IMR-90 (cell line): Measurements from ENCODE around the gene LIMCH1. TPM values are rescaled to one million over a fixed set of nuclear protein-coding genes. Genes with fewer than 3 reads are reported as not detected.

Experiments
- ATAC-seq: fragments of 200-7000 bp; cut with Tn5 transposase; 2 replicates; pipeline ENCODE4 v1.9.1; 2020; ENCODE audit warnings: low read depth, mild to moderate bottlenecking, moderate library complexity
- BruUV-seq: library from RNA; stranded (reverse); fragments of 400-500 nt; replicated peaks from 2 replicates; lab custom pipeline; 2021; lab: Mats Ljungman, UMichigan
- CTCF ChIA-PET: fragments of 300-600 bp; formaldehyde crosslinking; extraction: SDS; loops from one replicate; lab custom pipeline; 2021; ENCODE audit warnings: antibody characterized with exemption; lab: Yijun Ruan, JAX
- POLR2A ChIA-PET: fragments of 300-600 bp; sonication (Branson Sonifier 250); formaldehyde crosslinking; loops from one replicate; lab custom pipeline; 2022; ENCODE audit warnings: antibody characterized with exemption; ENCODE audit not compliant: unreplicated experiment; lab: Charles Lee
- DNase-seq: peaks from one replicate; pipeline ENCODE4 v3.0.0; 2013
- H2AFZ ChIP-seq: replicated peaks from 2 replicates; pipeline ENCODE3; 2013; ENCODE audit warnings: low read length, mild to moderate bottlenecking; ENCODE audit not compliant: poor library complexity
- H2AK5ac ChIP-seq: 2 replicates; pipeline ENCODE4 v1.6.1; 2013; ENCODE audit warnings: low read depth, low read length, inconsistent platforms
- H2AK9ac ChIP-seq: replicated peaks from 2 replicates; pipeline ENCODE3; 2013; ENCODE audit warnings: mild to moderate bottlenecking, low read depth, low read length, moderate library complexity; ENCODE audit not compliant: poor library complexity
- H2BK120ac ChIP-seq: 2 replicates; pipeline ENCODE4 v1.6.1; 2013; ENCODE audit warnings: low read depth, low read length, inconsistent platforms
- H2BK15ac ChIP-seq: 3 replicates; pipeline ENCODE4 v1.6.1; 2013; ENCODE audit warnings: low read depth, low read length, inconsistent platforms
- H2BK20ac ChIP-seq: 2 replicates; pipeline ENCODE4 v1.6.1; 2013; ENCODE audit warnings: low read depth, mild to moderate bottlenecking, inconsistent platforms, low read length, moderate library complexity
- H2BK5ac ChIP-seq: 2 replicates; pipeline ENCODE4 v1.6.1; 2013; ENCODE audit warnings: mild to moderate bottlenecking, low read depth, low read length, inconsistent platforms; ENCODE audit not compliant: poor library complexity, severe bottlenecking
- H3K14ac ChIP-seq: replicated peaks from 2 replicates; pipeline ENCODE4 v1.6.1; 2013; ENCODE audit warnings: low read depth, low read length, inconsistent platforms
- H3K18ac ChIP-seq: 2 replicates; pipeline ENCODE4 v1.6.1; 2013; ENCODE audit warnings: low read depth, low read length, control low read depth
- H3K23ac ChIP-seq: 2 replicates; pipeline ENCODE4 v1.6.1; 2013; ENCODE audit warnings: low read depth, low read length, inconsistent platforms
- H3K27ac ChIP-seq: 2 replicates; pipeline ENCODE4 v1.5.1; 2013; ENCODE audit warnings: mild to moderate bottlenecking, control low read depth, low read length; ENCODE audit not compliant: insufficient read depth
- H3K27me3 ChIP-seq: 2 replicates; pipeline ENCODE4 v1.6.1; 2013; ENCODE audit warnings: low read length; ENCODE audit not compliant: control insufficient read depth, insufficient read depth
- H3K36me3 ChIP-seq: 2 replicates; pipeline ENCODE4 v1.6.1; 2013; ENCODE audit warnings: low read length, mixed read lengths; ENCODE audit not compliant: control insufficient read depth, insufficient read depth
- H3K4ac ChIP-seq: 2 replicates; pipeline ENCODE4 v1.6.1; 2013; ENCODE audit warnings: low read depth, low read length, inconsistent platforms
- H3K4me1 ChIP-seq: 2 replicates; pipeline ENCODE4 v1.6.1; 2013; ENCODE audit warnings: low read length, mixed read lengths; ENCODE audit not compliant: control insufficient read depth, insufficient read depth
- H3K4me2 ChIP-seq: 2 replicates; pipeline ENCODE4 v1.6.1; 2013; ENCODE audit warnings: low read depth, mild to moderate bottlenecking, control low read depth, low read length, moderate library complexity
- H3K4me3 ChIP-seq: 2 replicates; pipeline ENCODE4 v1.5.1; 2013; ENCODE audit warnings: low read depth, mild to moderate bottlenecking, control low read depth, low read length, moderate library complexity; ENCODE audit not compliant: insufficient read depth
- H3K56ac ChIP-seq: 2 replicates; pipeline ENCODE4 v1.6.1; 2013; ENCODE audit warnings: low read length, inconsistent platforms; ENCODE audit not compliant: insufficient read depth; ENCODE audit errors: extremely low read depth
- H3K79me1 ChIP-seq, 2 experiments: 2 replicates each; pipeline ENCODE4 v1.6.1; 2013; ENCODE audit warnings: low read length in 2 of 2, inconsistent platforms in 1 of 2, low read depth in 1 of 2
- H3K9ac ChIP-seq: 2 replicates; pipeline ENCODE4 v1.6.1; 2013; ENCODE audit warnings: low read depth, low read length, control low read depth
- H3K9me1 ChIP-seq: 2 replicates; pipeline ENCODE4 v1.6.1; 2013; ENCODE audit warnings: low read length, inconsistent platforms; ENCODE audit not compliant: insufficient read depth
- H3K9me3 ChIP-seq: 2 replicates; pipeline ENCODE4 v1.6.1; 2013; ENCODE audit warnings: low read length; ENCODE audit not compliant: control insufficient read depth, insufficient read depth
- H4K20me1 ChIP-seq: 2 replicates; pipeline ENCODE4 v1.6.1; 2013; ENCODE audit warnings: low read length, inconsistent platforms; ENCODE audit not compliant: insufficient read depth
- H4K5ac ChIP-seq: 2 replicates; pipeline ENCODE4 v1.6.1; 2013; ENCODE audit warnings: mild to moderate bottlenecking, low read depth, low read length, control low read depth
- H4K8ac ChIP-seq, 2 experiments: 2 replicates each; pipeline ENCODE4 v1.6.1; 2013; ENCODE audit warnings: low read depth in 2 of 2, low read length in 2 of 2, control low read depth in 1 of 2, inconsistent platforms in 1 of 2
- H4K91ac ChIP-seq: 2 replicates; pipeline ENCODE4 v1.6.1; 2013; ENCODE audit warnings: low read depth, low read length, inconsistent platforms; ENCODE audit not compliant: insufficient read depth
- CHD1 ChIP-seq: IDR thresholded peaks from 2 replicates; pipeline ENCODE4 v1.6.1; 2012; ENCODE audit warnings: low read depth, low read length, improper control_type of control experiment
- CTCF ChIP-seq: conservative IDR thresholded peaks from 2 replicates; pipeline ENCODE4 v1.5.1; 2012; ENCODE audit warnings: mild to moderate bottlenecking, low read depth, low read length, improper control_type of control experiment
- ELK1 ChIP-seq: fragments of 150-350 bp; IDR thresholded peaks from 2 replicates; pipeline ENCODE4 v1.6.1; 2016; ENCODE audit warnings: low read depth, mild to moderate bottlenecking, low read length, moderate library complexity, borderline replicate concordance
- MAFK ChIP-seq: IDR thresholded peaks from 2 replicates; pipeline ENCODE4 v1.6.1; 2012; ENCODE audit warnings: low read depth, low read length, improper control_type of control experiment
- MAZ ChIP-seq: IDR thresholded peaks from 2 replicates; pipeline ENCODE4 v1.6.1; 2012; ENCODE audit warnings: low read depth, mild to moderate bottlenecking, low read length, improper control_type of control experiment, moderate library complexity, borderline replicate concordance
- NFE2L2 ChIP-seq: fragments of 150-350 bp; IDR thresholded peaks from 2 replicates; pipeline ENCODE4 v1.6.1; 2016; ENCODE audit warnings: low read depth, mild to moderate bottlenecking, low read length
- POLR2A ChIP-seq: IDR thresholded peaks from 2 replicates; pipeline ENCODE4 v1.6.1; 2012; ENCODE audit warnings: mild to moderate bottlenecking, low read depth, low read length
- RCOR1 ChIP-seq: IDR thresholded peaks from 2 replicates; pipeline ENCODE4 v1.6.1; 2012; ENCODE audit warnings: mild to moderate bottlenecking, low read length, improper control_type of control experiment; ENCODE audit not compliant: insufficient replicate concordance
- RFX5 ChIP-seq: IDR thresholded peaks from 2 replicates; pipeline ENCODE4 v1.8.0; 2012; ENCODE audit warnings: low read depth, mild to moderate bottlenecking, low read length, moderate library complexity
- SMC3 ChIP-seq: fragments of 150-350 bp; IDR thresholded peaks from 2 replicates; pipeline ENCODE4 v1.6.1; 2016; ENCODE audit warnings: low read depth, mild to moderate bottlenecking, antibody characterized with exemption, low read length, moderate library complexity
- USF2 ChIP-seq: fragments of 150-350 bp; IDR thresholded peaks from 2 replicates; pipeline ENCODE4 v1.6.1; 2017; ENCODE audit warnings: mild to moderate bottlenecking, antibody characterized with exemption, low read length, low read depth
- WGBS, 2 experiments: methylation state at CpG; one replicate each; pipeline versions ENCODE4 v1.1.5 to v1.1.7; 2013; ENCODE audit warnings: missing lambda C conversion rate in 2 of 2; ENCODE audit not compliant: insufficient read length in 1 of 2; ENCODE audit errors: extremely low coverage in 2 of 2; 5-methylcytosine and 5-hydroxymethylcytosine counted together
- dilution Hi-C: fragments of 300-500 bp; cut with HindIII; formaldehyde crosslinking; loops from one replicate; pipeline ENCODE4 v1.14.3; 2018; ENCODE audit warnings: low sequenced_read_pairs; ENCODE audit not compliant: unreplicated experiment
- in situ Hi-C: fragments of 300-500 bp; cut with MboI; formaldehyde crosslinking; loops from 3 replicates; pipeline ENCODE4 v1.14.3; 2019; ENCODE audit warnings: low sequenced_read_pairs, inconsistent platforms, mixed read lengths
- intact Hi-C: fragments of 100-400 bp; cut with micrococcal nuclease; formaldehyde crosslinking; loops from 2 replicates; pipeline ENCODE4 v1.10.0; 2022
- polyA plus RNA-seq, 3 experiments: library from polyadenylated mRNA; depleted of rRNA; stranded (reverse); fragments of >200 nt; gene quantifications; 2 replicates each; pipeline ENCODE4 v1.2.3, GENCODE V29; 2012; ENCODE audit warnings: low replicate concordance in 1 of 3
- total RNA-seq: library from RNA; depleted of rRNA; stranded (reverse); fragments of >200 nt; gene quantifications from 2 replicates; pipeline ENCODE4 v1.2.3, GENCODE V29; 2012

Gene LIMCH1
- total and polyA plus RNA-seq, 2 of the 4 experiments (the other 2 are of a cell fraction), result 0.89 to 2.9 TPM

- no peak overlapping the region for H4K5ac ChIP-seq
- intact Hi-C loops, result no loop called here
- H2AK9ac ChIP-seq, result no peak overlapping the region
- H3K9me3 ChIP-seq, result no peaks in the 10 kb centered on the region
- no peak overlapping the region for H2BK5ac ChIP-seq
- H2AFZ ChIP-seq, result no peak overlapping the region
- in situ Hi-C loops, result no loop called here
- no TSS peak for BruUV-seq
- H3K9me1 ChIP-seq, result no peaks in the 10 kb centered on the region
- no peak overlapping the region for H4K8ac ChIP-seq
- H3K36me3 ChIP-seq, result no peaks in the 10 kb centered on the region
- 34% methylated on average over 2 of the region's 2 CpGs; no CpG with 5 or more reads in 1 of the 2 experiments for WGBS, 2 experiments
- POLR2A ChIA-PET, result no interaction called here
- no peak for ATAC-seq
- H3K4me2 ChIP-seq, result no peak overlapping the region
- no peak overlapping the region for H3K18ac ChIP-seq
- no peaks in the 10 kb centered on the region for H4K20me1 ChIP-seq
- no peaks in the 10 kb centered on the region for H3K4me1 ChIP-seq
- no peak overlapping the region for H3K56ac ChIP-seq
- no peak overlapping the region for H3K4me3 ChIP-seq
- H2BK120ac ChIP-seq, result no peak overlapping the region
- no peak for TF ChIP-seq SMC3
- TF ChIP-seq CHD1, result no peak
- TF ChIP-seq MAFK, result no peak
- no peak for TF ChIP-seq POLR2A
- no peak for TF ChIP-seq USF2
- TF ChIP-seq ELK1, result no peak
- TF ChIP-seq RFX5, result no peak
- no peak for TF ChIP-seq RCOR1
- TF ChIP-seq NFE2L2, result no peak
- TF ChIP-seq MAZ, result no peak
- TF ChIP-seq CTCF, result no peak
- CTCF ChIA-PET, result no interaction called here
- no peak overlapping the region for H2BK15ac ChIP-seq
- no peak overlapping the region for H3K27ac ChIP-seq
- H2BK20ac ChIP-seq, result no peak overlapping the region
- H3K9ac ChIP-seq, result no peak overlapping the region
- no peak for DNase-seq
- no peak overlapping the region for H3K14ac ChIP-seq
- no peak overlapping the region for H4K91ac ChIP-seq
- H2AK5ac ChIP-seq, result no peak overlapping the region
- no peak overlapping the region for H3K23ac ChIP-seq
- dilution Hi-C loops, result no loop called here
- H3K27me3 ChIP-seq, result 0 out of 2 replicates have a peak, but pooled peaks cover 3% of the 10 kb centered on the region
- H3K79me1 ChIP-seq, result no peaks in the 10 kb centered on the region
- H3K4ac ChIP-seq, result no peak overlapping the region
Observed at GRCh38 chr4:41559940-41560516, 22.1 kb downstream of the LIMCH1 start.
